OCI-LY7 (cell line): ENCODE data around the gene DOCK4. TPM values are rescaled to one million over a fixed set of nuclear protein-coding genes. Genes with fewer than 3 reads are reported as not detected.

Experiments used
- BruUV-seq: library from RNA; stranded (reverse); fragments of 400-500 nt; replicated peaks from 2 replicates; lab custom pipeline; 2021; lab: Mats Ljungman, UMichigan
- CTCF ChIA-PET: fragments of 300-600 bp; sonication (Branson Sonifier 250); formaldehyde crosslinking; loops from one replicate; lab custom pipeline; 2022; ENCODE audit warnings: antibody characterized with exemption; ENCODE audit not compliant: unreplicated experiment; lab: Charles Lee
- POLR2A ChIA-PET: fragments of 300-600 bp; sonication (Branson Sonifier 250); formaldehyde crosslinking; loops from one replicate; lab custom pipeline; 2022; ENCODE audit warnings: antibody characterized with exemption; lab: Charles Lee
- DNase-seq: peaks from one replicate; pipeline ENCODE4 v3.0.0-alpha.2; 2015; ENCODE audit warnings: low spot score
- H2AFZ ChIP-seq: fragments of 200-600 bp; sonication (generic), shearing (Covaris generic); 2 replicates; pipeline ENCODE4 v1.6.1; 2014; ENCODE audit warnings: mild to moderate bottlenecking, antibody characterized with exemption, low read length, moderate library complexity
- H3K27ac ChIP-seq: fragments of 200-600 bp; sonication (generic); 2 replicates; pipeline ENCODE4 v1.5.1; 2014; ENCODE audit warnings: mixed run types, low read depth, mild to moderate bottlenecking, moderate library complexity, low read length, inconsistent platforms; ENCODE audit not compliant: poor library complexity, severe bottlenecking
- H3K36me3 ChIP-seq: fragments of 200-600 bp; sonication (generic); 2 replicates; pipeline ENCODE4 v1.6.1; 2014; ENCODE audit warnings: mild to moderate bottlenecking, antibody characterized with exemption, low read length, moderate library complexity, mixed read lengths; ENCODE audit not compliant: insufficient read depth
- H3K4me1 ChIP-seq: fragments of 200-600 bp; sonication (generic); 2 replicates; pipeline ENCODE4 v1.5.1; 2014; ENCODE audit warnings: mild to moderate bottlenecking, low read length; ENCODE audit not compliant: insufficient read depth, poor library complexity, severe bottlenecking
- H3K4me2 ChIP-seq: fragments of 200-600 bp; sonication (generic); 2 replicates; pipeline ENCODE4 v1.6.1; 2014; ENCODE audit warnings: mild to moderate bottlenecking, low read length
- H3K4me3 ChIP-seq: fragments of 200-600 bp; sonication (generic); 2 replicates; pipeline ENCODE4 v1.5.1; 2014; ENCODE audit warnings: mild to moderate bottlenecking, low read depth, low read length; ENCODE audit not compliant: poor library complexity, severe bottlenecking
- H3K79me2 ChIP-seq: fragments of 200-600 bp; sonication (generic); 2 replicates; pipeline ENCODE4 v1.6.1; 2016; ENCODE audit warnings: low read depth, mild to moderate bottlenecking, low read length, moderate library complexity, mixed read lengths; ENCODE audit not compliant: insufficient read depth
- H3K9me2 ChIP-seq: fragments of 200-600 bp; sonication (generic); 2 replicates; pipeline ENCODE4 v1.6.1; 2016; ENCODE audit warnings: mild to moderate bottlenecking, low read length, mixed read lengths; ENCODE audit not compliant: insufficient read depth
- H3K9me3 ChIP-seq: fragments of 200-600 bp; sonication (generic); 2 replicates; pipeline ENCODE4 v1.6.1; 2014; ENCODE audit warnings: mild to moderate bottlenecking, mixed run types, low read length, mixed read lengths
- H4K20me1 ChIP-seq: fragments of 200-600 bp; sonication (generic); 2 replicates; pipeline ENCODE4 v1.6.1; 2014; ENCODE audit warnings: mild to moderate bottlenecking, antibody characterized with exemption, low read length, moderate library complexity, mixed read lengths; ENCODE audit not compliant: insufficient read depth
- EZH2phosphoT487 ChIP-seq: fragments of 200-600 bp; sonication (generic); IDR thresholded peaks from 2 replicates; pipeline ENCODE4 v1.6.1; 2018; ENCODE audit warnings: low read depth, borderline replicate concordance, mild to moderate bottlenecking, mixed run types, antibody characterized with exemption, low read length, moderate library complexity, mixed read lengths
- intact Hi-C: fragments of 100-400 bp; cut with micrococcal nuclease; formaldehyde crosslinking; loops from one replicate; pipeline ENCODE4 v1.10.0; 2022; ENCODE audit not compliant: unreplicated experiment
- total RNA-seq, 2 experiments: library from RNA; depleted of rRNA in 1 of 2; stranded (reverse); fragments of >200 nt in 1 of 2; shearing (Covaris generic) in 1 of 2; gene quantifications; 2 replicates each; pipeline ENCODE4 v1.2.3, GENCODE V29; 2014 to 2022
- TF ChIP-seq, protein P1 (sequence below): fragments of 200-600 bp; sonication (generic); conservative IDR thresholded peaks from 2 replicates; pipeline ENCODE4 v1.5.1; 2014; ENCODE audit warnings: mild to moderate bottlenecking, antibody characterized with exemption, low read length, moderate library complexity, mixed read lengths

The DOCK4 gene
- total RNA-seq, 2 experiments from 2014 or later, result 0.91 to 4.9 TPM

- H2AFZ ChIP-seq, result no peak overlapping the region
- H3K27ac ChIP-seq, result no peak overlapping the region
- intact Hi-C loops, result no loop called here
- H3K79me2 ChIP-seq, result no peaks in the 10 kb centered on the region
- no peaks in the 10 kb centered on the region for H3K4me1 ChIP-seq
- no peak overlapping the region for H3K4me2 ChIP-seq
- no TSS peak for BruUV-seq
- no peak for DNase-seq
- no peaks in the 10 kb centered on the region for H3K9me2 ChIP-seq
- no peak overlapping the region for H3K4me3 ChIP-seq
- POLR2A ChIA-PET, result interaction anchor here (0.5 kb wide), 1 partner anchor 894 kb away, joined by 3 read pairs; no protein-coding TSS in a partner anchor
- CTCF ChIA-PET, result no interaction called here
- no peaks in the 10 kb centered on the region for H3K36me3 ChIP-seq
- TF ChIP-seq EZH2phosphoT487, result no peak
- TF ChIP-seq, protein P1, sequence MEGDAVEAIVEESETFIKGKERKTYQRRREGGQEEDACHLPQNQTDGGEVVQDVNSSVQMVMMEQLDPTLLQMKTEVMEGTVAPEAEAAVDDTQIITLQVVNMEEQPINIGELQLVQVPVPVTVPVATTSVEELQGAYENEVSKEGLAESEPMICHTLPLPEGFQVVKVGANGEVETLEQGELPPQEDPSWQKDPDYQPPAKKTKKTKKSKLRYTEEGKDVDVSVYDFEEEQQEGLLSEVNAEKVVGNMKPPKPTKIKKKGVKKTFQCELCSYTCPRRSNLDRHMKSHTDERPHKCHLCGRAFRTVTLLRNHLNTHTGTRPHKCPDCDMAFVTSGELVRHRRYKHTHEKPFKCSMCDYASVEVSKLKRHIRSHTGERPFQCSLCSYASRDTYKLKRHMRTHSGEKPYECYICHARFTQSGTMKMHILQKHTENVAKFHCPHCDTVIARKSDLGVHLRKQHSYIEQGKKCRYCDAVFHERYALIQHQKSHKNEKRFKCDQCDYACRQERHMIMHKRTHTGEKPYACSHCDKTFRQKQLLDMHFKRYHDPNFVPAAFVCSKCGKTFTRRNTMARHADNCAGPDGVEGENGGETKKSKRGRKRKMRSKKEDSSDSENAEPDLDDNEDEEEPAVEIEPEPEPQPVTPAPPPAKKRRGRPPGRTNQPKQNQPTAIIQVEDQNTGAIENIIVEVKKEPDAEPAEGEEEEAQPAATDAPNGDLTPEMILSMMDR, result no peak
- no peaks in the 10 kb centered on the region for H3K9me3 ChIP-seq
- H4K20me1 ChIP-seq, result no peaks in the 10 kb centered on the region
Observed at GRCh38 chr7:111883241-111883640, 323.0 kb downstream of the DOCK4 start.

GRCh38 chr7:111878785-111879184 is 327.4 kb downstream of the DOCK4 start:
- Histone ChIP-seq H4K20me1 (no peaks in the 10 kb centered on the region), H3K4me2 (no peak overlapping the region), H3K4me1 (no peaks in the 10 kb centered on the region), H3K9me3 (no peaks in the 10 kb centered on the region), H3K79me2 (no peaks in the 10 kb centered on the region), H3K27ac (no peak overlapping the region), H3K9me2 (no peaks in the 10 kb centered on the region), H2AFZ (no peak overlapping the region), H3K36me3 (no peaks in the 10 kb centered on the region), H3K4me3 (no peak overlapping the region)
- ChIA-PET CTCF (no interaction called here), POLR2A (interaction anchor here (0.6 kb wide), 1 partner anchor 37 kb away, joined by 3 read pairs; no protein-coding TSS in a partner anchor)
- intact Hi-C loops, result no loop called here
- no TSS peak for BruUV-seq
- TF ChIP-seq, protein P1, result no peak
- TF ChIP-seq EZH2phosphoT487, result no peak
- no peak for DNase-seq

GRCh38 chr7:111877931-111878330 is 328.3 kb downstream of the DOCK4 start:
- Histone ChIP-seq H3K4me2 (no peak overlapping the region), H3K27ac (no peak overlapping the region), H3K79me2 (no peaks in the 10 kb centered on the region), H3K9me2 (no peaks in the 10 kb centered on the region), H3K36me3 (no peaks in the 10 kb centered on the region), H3K4me3 (no peak overlapping the region), H4K20me1 (no peaks in the 10 kb centered on the region), H3K4me1 (no peaks in the 10 kb centered on the region), H2AFZ (no peak overlapping the region), H3K9me3 (no peaks in the 10 kb centered on the region)
- DNase-seq, result no peak
- TF ChIP-seq EZH2phosphoT487, result no peak
- TF ChIP-seq, protein P1, result no peak
- ChIA-PET POLR2A (no interaction called here), CTCF (no interaction called here)
- intact Hi-C loops, result no loop called here
- BruUV-seq, result no TSS peak
